ENCODE measurements around the gene TTC28.

DNA sequence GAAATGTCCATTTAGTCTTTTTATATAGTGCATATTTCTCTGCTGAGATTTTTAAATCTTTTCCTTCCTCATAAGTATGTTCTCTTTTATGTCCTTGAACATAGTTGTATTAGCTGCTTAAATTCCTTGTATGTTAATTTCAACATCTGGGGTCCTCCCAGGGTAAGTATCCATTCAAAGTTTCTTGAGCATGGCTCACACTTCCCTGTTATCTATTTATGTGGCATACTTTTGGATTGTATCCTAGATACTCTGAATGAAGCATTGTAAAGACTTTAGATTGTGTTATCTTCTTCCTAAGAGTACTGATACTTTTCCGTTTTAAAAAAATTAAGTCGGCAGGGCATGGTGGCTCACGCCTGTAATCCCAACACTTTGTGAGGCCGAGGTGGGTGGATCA is 732.2 kb downstream of the TTC28 start:
- TF ChIP-seq, protein P1, sequence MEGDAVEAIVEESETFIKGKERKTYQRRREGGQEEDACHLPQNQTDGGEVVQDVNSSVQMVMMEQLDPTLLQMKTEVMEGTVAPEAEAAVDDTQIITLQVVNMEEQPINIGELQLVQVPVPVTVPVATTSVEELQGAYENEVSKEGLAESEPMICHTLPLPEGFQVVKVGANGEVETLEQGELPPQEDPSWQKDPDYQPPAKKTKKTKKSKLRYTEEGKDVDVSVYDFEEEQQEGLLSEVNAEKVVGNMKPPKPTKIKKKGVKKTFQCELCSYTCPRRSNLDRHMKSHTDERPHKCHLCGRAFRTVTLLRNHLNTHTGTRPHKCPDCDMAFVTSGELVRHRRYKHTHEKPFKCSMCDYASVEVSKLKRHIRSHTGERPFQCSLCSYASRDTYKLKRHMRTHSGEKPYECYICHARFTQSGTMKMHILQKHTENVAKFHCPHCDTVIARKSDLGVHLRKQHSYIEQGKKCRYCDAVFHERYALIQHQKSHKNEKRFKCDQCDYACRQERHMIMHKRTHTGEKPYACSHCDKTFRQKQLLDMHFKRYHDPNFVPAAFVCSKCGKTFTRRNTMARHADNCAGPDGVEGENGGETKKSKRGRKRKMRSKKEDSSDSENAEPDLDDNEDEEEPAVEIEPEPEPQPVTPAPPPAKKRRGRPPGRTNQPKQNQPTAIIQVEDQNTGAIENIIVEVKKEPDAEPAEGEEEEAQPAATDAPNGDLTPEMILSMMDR (IDR thresholded peaks at IDR 0.05), result no peak
- TF ChIP-seq POLR2A (IDR thresholded peaks at IDR 0.05; ENCODE audit: low read depth) (no peak), POLR2AphosphoS5 (IDR thresholded peaks at IDR 0.05) (no peak)

Data from esophagus muscularis mucosa (tissue), 3 donors.